ENCODE results near the gene RBM26. TPM values are rescaled to one million over a fixed set of nuclear protein-coding genes. Genes with fewer than 3 reads are reported as not detected.

RBM26 gene
- total RNA-seq, 1 experiment from 2014 or later: 70.5 TPM

DNA sequence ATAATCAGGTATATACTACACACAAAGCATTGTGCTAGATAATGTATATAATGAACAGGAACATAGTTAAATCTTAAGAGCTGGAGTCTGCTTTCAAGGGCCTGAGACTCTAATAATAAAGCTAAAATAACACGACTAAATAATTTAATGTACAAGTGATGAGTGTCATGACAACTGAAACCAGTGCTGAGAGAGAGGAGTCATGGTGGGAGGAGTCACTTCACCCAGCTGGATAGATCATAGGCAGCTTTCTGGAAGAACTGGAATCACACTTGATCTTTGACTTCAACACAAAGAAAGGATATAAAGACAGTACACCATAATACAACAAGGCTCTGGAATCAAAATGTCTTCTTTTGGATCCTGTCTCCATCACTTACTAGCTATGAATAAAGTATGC lies 7.1 kb downstream of the RBM26 start:
- Histone ChIP-seq H2BK12ac (ENCODE audit: insufficient read length, low read depth, low read length) (no peak overlapping the region), H3K9me3 (ENCODE audit: control insufficient read depth, low read depth, low read length) (no peaks in the 10 kb centered on the region), H2AK5ac (ENCODE audit: insufficient read length, low read length) (no peak overlapping the region), H3K9ac (ENCODE audit: extremely low read depth, insufficient read length, low read length) (no peak overlapping the region), H4K8ac (replicated peaks; ENCODE audit: insufficient read length, low read depth, low read length) (no peak overlapping the region), H3K18ac (ENCODE audit: insufficient read length, low read depth, low read length) (no peak overlapping the region), H4K20me1 (ENCODE audit: control insufficient read depth, insufficient read depth, insufficient read length) (no peaks in the 10 kb centered on the region), H2BK20ac (ENCODE audit: low read depth, low read length, poor library complexity, severe bottlenecking) (no peak overlapping the region), H4K5ac (ENCODE audit: insufficient read length, low read depth, low read length) (no peak overlapping the region), H3K79me2 (ENCODE audit: insufficient read depth, low read length) (peaks cover 42% of the 10 kb centered on the region), H4K91ac (ENCODE audit: insufficient read length, low read depth, low read length) (no peak overlapping the region), H3K27me3 (ENCODE audit: insufficient read depth, low read length) (no peaks in the 10 kb centered on the region), H3K79me1 (ENCODE audit: insufficient read depth, low read depth, low read length, poor library complexity, severe bottlenecking) (peaks cover 3% of the 10 kb centered on the region), H3K4me2 (ENCODE audit: insufficient read depth, insufficient read length, low read length) (no peak overlapping the region), H2BK15ac (ENCODE audit: low read depth, low read length) (no peak overlapping the region), H3T11ph (ENCODE audit: low read length) (no peak overlapping the region), H2BK120ac (ENCODE audit: low read depth, low read length, poor library complexity, severe bottlenecking) (no peak overlapping the region), H2AFZ (ENCODE audit: low read length) (no peak overlapping the region), H3K4me1 (ENCODE audit: insufficient read depth, low read length) (no peaks in the 10 kb centered on the region; the same call in 1 of the 2 replicates), H3K23ac (ENCODE audit: insufficient read length, low read depth, low read length) (no peak overlapping the region), H3K23me2 (ENCODE audit: insufficient read length, low read depth, low read length, poor library complexity, severe bottlenecking) (no peaks in the 10 kb centered on the region), H3K4ac (ENCODE audit: low read depth, low read length) (no peak overlapping the region), H3K14ac (ENCODE audit: insufficient read depth, low read length) (no peak overlapping the region), H3K56ac (ENCODE audit: insufficient read length, low read depth, low read length) (no peak overlapping the region), H2BK5ac (ENCODE audit: insufficient read length, low read length) (no peak overlapping the region), H3K27ac (ENCODE audit: insufficient read length, low read depth, low read length) (no peak overlapping the region)
- Mint-ChIP-seq H3K9me3 (peaks cover 23 to 26% of the 10 kb centered on the region in 2 experiments), H3K27me3 (ENCODE audit: low read depth) (no peaks in the 10 kb centered on the region), H3K27ac (no peak overlapping the region), H3K4me3 (no peak overlapping the region), H3K36me3 (ENCODE audit: insufficient read depth in 1 of 3, low read depth in 3 of 3) (peaks cover 52 to 57% (median 54%) of the 10 kb centered on the region in 3 experiments), H3K4me1 (peaks cover 35 to 40% of the 10 kb centered on the region in 2 experiments)
- no peak for DNase-seq
- TF ChIP-seq, protein P1, sequence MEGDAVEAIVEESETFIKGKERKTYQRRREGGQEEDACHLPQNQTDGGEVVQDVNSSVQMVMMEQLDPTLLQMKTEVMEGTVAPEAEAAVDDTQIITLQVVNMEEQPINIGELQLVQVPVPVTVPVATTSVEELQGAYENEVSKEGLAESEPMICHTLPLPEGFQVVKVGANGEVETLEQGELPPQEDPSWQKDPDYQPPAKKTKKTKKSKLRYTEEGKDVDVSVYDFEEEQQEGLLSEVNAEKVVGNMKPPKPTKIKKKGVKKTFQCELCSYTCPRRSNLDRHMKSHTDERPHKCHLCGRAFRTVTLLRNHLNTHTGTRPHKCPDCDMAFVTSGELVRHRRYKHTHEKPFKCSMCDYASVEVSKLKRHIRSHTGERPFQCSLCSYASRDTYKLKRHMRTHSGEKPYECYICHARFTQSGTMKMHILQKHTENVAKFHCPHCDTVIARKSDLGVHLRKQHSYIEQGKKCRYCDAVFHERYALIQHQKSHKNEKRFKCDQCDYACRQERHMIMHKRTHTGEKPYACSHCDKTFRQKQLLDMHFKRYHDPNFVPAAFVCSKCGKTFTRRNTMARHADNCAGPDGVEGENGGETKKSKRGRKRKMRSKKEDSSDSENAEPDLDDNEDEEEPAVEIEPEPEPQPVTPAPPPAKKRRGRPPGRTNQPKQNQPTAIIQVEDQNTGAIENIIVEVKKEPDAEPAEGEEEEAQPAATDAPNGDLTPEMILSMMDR (conservative IDR thresholded peaks at IDR 0.05): no peak
- no CpG with 5 or more reads among the region's 1 CpG for whole genome bisulfite sequencing (ENCODE audit: extremely low coverage, insufficient read length, low lambda C conversion rate)
